Mucosa of descending colon (tissue), 3 donors: ENCODE data around the gene ABCE1. TPM values are rescaled to one million over a fixed set of nuclear protein-coding genes. Genes with fewer than 3 reads are reported as not detected.

Experiments used
- ATAC-seq: fragments of 200-7000 bp; cut with Tn5 transposase; one replicate; pipeline ENCODE4 v1.9.1; 2020; ENCODE audit warnings: mild to moderate bottlenecking, moderate library complexity
- DNase-seq, 3 donors: peaks; one replicate each; pipeline ENCODE4 v3.0.0-alpha.2; 2020
- H3K36me3 ChIP-seq: fragments of 200-600 bp; one replicate; pipeline ENCODE4 v1.8.0; 2021; ENCODE audit warnings: low read depth, mild to moderate bottlenecking
- H3K4me1 ChIP-seq: fragments of 200-600 bp; one replicate; pipeline ENCODE4 v1.8.0; 2021; ENCODE audit warnings: low read depth, mild to moderate bottlenecking
- H3K4me3 ChIP-seq: fragments of 200-600 bp; one replicate; pipeline ENCODE4 v1.8.0; 2021; ENCODE audit warnings: mild to moderate bottlenecking
- H3K9me3 ChIP-seq: fragments of 200-600 bp; one replicate; pipeline ENCODE4 v1.8.0; 2021; ENCODE audit warnings: mild to moderate bottlenecking
- intact Hi-C, 2 donors: fragments of 100-400 bp; cut with DNase I in 1 of 2; cut with micrococcal nuclease in 1 of 2; formaldehyde crosslinking; loops; one replicate each; pipeline versions ENCODE4 v1.11.0 to v1.11.1; 2022; cut with DNase I, micrococcal nuclease
- total RNA-seq, 3 donors: library from RNA; stranded (reverse); fragmentation: NEBNext Ultra II Directional in 2 of 3; extraction: Animal tissue kit (Norgen Biotek cat#: 25700) in 2 of 3; gene quantifications; one replicate each; pipeline versions ENCODE4 v1.2.1 to v1.2.4, GENCODE V29; 2021 to 2023
- TF ChIP-seq, protein P1 (sequence below): fragments of 200-600 bp; IDR thresholded peaks from one replicate; pipeline ENCODE4 v1.8.0; 2022; ENCODE audit warnings: antibody characterized with exemption, mild to moderate bottlenecking
- donor health status: DM: no; HTN: no; CAD: no; lungs with moderate emphysema.
- donor health status: DM: no; HTN: no; CAD: no.
- donor health status: DM: no; HTN: yes; CAD: no.

The ABCE1 gene
- total RNA-seq, 3 donors from 2014 or later = 23.6 to 29.1 (median 25.1) TPM

DNA sequence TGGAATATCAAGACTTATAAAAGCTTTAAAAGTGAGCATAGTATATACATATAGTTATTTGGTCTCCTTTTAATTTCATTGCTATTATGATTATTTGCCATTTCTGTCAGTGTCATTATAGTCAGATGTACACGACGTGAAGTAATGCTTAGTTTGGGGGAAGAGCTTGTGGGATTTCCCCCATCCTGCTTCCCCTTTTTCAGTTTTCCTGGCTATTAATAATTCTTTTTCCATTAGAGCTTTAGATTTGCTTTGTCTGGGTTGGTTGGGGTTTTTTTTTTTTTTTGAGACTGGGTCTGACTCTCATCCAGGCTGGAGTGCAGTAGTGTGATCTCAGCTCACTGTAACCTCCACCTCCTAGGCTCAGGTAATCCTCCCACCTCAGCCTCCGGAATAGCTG lies 5.4 kb downstream of the ABCE1 start:
- peaks cover 12% of the 10 kb centered on the region for H3K4me1 ChIP-seq
- DNase-seq (no peak), ATAC-seq (no peak)
- no peak overlapping the region for H3K4me3 ChIP-seq
- no peaks in the 10 kb centered on the region for H3K9me3 ChIP-seq
- intact Hi-C loops = no loop called here
- no peaks in the 10 kb centered on the region for H3K36me3 ChIP-seq
- TF ChIP-seq, protein P1, sequence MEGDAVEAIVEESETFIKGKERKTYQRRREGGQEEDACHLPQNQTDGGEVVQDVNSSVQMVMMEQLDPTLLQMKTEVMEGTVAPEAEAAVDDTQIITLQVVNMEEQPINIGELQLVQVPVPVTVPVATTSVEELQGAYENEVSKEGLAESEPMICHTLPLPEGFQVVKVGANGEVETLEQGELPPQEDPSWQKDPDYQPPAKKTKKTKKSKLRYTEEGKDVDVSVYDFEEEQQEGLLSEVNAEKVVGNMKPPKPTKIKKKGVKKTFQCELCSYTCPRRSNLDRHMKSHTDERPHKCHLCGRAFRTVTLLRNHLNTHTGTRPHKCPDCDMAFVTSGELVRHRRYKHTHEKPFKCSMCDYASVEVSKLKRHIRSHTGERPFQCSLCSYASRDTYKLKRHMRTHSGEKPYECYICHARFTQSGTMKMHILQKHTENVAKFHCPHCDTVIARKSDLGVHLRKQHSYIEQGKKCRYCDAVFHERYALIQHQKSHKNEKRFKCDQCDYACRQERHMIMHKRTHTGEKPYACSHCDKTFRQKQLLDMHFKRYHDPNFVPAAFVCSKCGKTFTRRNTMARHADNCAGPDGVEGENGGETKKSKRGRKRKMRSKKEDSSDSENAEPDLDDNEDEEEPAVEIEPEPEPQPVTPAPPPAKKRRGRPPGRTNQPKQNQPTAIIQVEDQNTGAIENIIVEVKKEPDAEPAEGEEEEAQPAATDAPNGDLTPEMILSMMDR = no peak

DNA sequence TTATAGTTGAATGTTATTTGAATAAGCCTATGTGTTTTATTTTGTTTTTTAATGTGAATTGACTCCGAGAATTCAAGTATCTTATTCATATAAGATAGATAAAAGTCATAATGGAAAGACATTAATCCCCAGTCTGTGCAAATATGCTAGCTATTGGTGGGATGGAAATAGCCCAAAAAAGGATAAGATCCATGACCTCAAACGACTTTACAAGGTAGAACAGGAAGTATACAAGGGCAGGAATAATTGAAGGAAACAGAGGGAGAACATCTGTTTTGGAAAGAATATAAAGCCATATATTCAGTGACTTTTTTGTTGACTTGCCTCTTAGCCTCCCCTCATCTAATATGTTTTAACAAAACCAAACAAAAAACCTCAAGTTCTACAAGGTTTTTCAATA lies 9.0 kb downstream of the ABCE1 start:
- no peak for ATAC-seq
- H3K36me3 ChIP-seq = peaks cover 2% of the 10 kb centered on the region
- H3K4me3 ChIP-seq = no peak overlapping the region
- TF ChIP-seq, protein P1 = no peak
- intact Hi-C loops = no loop called here
- H3K4me1 ChIP-seq = no peaks in the 10 kb centered on the region
- DNase-seq = no peak
- no peaks in the 10 kb centered on the region for H3K9me3 ChIP-seq

DNA sequence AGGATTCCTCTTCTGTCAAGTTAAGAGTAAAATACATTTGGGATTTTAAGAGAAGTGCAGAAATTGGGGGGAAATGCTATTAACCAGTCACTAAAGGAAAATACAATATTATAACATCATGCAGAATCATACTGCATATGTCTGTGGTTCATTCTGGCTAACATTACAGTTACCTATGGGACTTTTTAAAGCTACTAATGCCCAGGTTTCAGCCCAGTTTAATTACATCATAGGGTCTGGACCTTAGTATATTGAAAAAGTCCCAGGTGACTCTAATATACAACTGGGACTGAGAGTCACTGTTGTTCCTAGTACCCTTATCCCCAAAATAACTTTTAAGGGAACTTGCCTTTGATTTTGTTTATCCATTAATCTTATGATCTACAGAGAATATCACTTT lies 10.0 kb downstream of the ABCE1 start:
- no peak overlapping the region for H3K4me3 ChIP-seq
- intact Hi-C loops = no loop called here
- H3K4me1 ChIP-seq = no peaks in the 10 kb centered on the region
- ATAC-seq = no peak
- no peaks in the 10 kb centered on the region for H3K9me3 ChIP-seq
- no peak for DNase-seq
- TF ChIP-seq, protein P1 = no peak
- H3K36me3 ChIP-seq = peaks cover 5% of the 10 kb centered on the region

DNA sequence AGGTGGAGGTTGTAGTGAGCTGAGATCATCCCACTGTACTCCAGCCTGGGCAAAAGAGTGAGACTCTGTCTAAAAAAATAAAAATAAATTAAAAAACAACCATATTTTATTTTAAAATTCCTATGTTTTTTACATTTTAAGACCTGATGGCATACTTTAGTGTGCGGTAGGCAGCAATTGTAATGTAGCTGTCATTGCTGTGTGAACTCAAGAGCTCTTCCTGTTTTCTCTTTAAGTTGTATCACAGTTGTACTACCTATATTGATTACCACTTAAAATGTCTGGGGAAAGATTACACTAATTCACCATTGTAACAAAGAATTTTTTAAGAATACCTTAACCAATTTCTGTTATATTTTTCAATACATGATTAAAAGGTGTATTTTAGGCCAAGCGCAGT lies 27.3 kb downstream of the ABCE1 start:
- Histone ChIP-seq H3K9me3 (no peaks in the 10 kb centered on the region), H3K4me1 (no peaks in the 10 kb centered on the region), H3K36me3 (no peaks in the 10 kb centered on the region), H3K4me3 (no peak overlapping the region)
- TF ChIP-seq, protein P1 = no peak
- no peak for DNase-seq
- intact Hi-C loops = no loop called here
- no peak for ATAC-seq

DNA sequence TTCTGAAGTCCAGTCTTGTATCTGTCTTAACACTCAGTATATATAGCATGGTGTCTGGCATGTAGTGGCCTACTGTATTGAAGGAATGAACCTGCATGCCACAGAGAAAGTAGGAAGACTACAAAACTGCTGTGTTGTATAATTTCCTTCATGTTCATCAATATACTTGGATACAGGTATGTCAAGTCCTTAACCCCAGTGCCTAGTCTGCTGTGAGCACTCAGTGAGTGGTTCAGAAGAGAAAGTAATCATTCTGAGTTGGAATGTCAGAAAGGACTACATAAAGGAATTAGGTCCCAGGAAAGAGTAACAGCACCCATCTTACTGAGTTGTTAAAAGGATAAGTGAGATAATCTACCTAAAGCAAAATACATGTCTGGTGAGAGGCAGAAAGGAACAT lies 32.0 kb downstream of the ABCE1 start:
- intact Hi-C loops = no loop called here
- H3K4me1 ChIP-seq = no peaks in the 10 kb centered on the region

More for the DNA sequence above, 32.0 kb downstream of the ABCE1 start:
- no peak for ATAC-seq
- TF ChIP-seq, protein P1 = no peak
- H3K9me3 ChIP-seq = no peaks in the 10 kb centered on the region
- DNase-seq = no peak
- no peaks in the 10 kb centered on the region for H3K36me3 ChIP-seq
- no peak overlapping the region for H3K4me3 ChIP-seq
